G401 (cell line): ENCODE results near the gene SH2B3. TPM values are rescaled to one million over a fixed set of nuclear protein-coding genes. Genes with fewer than 3 reads are reported as not detected.

Source experiments
- DNase-seq: peaks from one replicate; pipeline ENCODE4 v3.0.0-alpha.2; 2015; ENCODE audit warnings: low spot score
- in situ Hi-C: cut with HindIII; loops from 2 replicates; pipeline ENCODE4 v1.10.0; 2016; ENCODE audit warnings: low sequenced_read_pairs, mixed read lengths
- total RNA-seq: library from RNA; depleted of rRNA; stranded (reverse); fragments of >200 nt; shearing (Covaris generic); gene quantifications from 2 replicates; pipeline ENCODE4 v1.2.3, GENCODE V29; 2014

SH2B3 gene
- total RNA-seq, 1 experiment from 2014 or later, result 9.9 TPM

DNA sequence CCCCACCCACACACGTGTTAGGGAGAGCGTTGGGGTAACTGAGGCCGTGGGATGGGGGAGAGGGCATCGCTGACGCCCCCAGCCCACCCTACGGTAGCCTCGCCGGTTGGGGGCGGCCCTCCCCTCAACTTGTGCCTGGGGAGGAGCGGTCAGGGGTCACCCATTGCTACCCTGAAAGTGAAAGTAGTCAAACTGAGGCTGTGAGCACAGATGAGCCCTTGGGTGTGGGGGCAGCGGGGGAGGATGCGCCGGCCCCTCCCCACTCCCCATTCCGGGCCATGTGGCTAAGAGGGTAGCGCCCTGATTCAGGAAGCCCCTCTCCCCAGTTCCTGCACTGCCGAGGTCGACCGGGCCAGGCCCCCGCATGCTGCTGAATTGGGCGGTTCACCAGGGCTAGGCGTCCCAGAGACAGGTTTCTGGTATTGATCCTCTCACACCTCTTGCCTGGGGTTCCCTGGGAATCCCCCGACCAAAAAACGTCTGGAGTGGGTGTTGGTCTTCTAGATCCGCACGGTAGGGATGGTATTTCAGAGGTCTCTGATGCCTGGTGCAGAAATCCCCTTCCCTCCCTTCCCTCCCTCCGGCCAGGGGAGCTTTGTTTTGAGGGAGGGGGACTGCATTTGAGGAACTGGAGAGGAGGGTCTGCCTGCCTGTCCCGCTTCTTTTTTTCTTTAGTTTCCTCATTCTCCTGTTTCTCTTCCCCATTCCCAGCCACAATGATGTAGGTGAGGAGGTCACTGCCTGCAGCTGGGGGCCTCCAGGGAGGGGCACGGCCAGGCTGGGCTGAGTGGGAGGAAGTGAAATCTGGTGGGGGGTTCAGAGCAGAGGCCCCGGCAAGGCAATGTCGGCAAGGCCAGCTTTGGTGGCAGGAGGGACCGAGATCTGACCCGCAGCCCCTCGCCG, 1.0 kb downstream of the SH2B3 start:
- no peak for DNase-seq
- in situ Hi-C loops, result no loop called here

- in situ Hi-C loops, result no loop called here
- no peak for DNase-seq
Observed at GRCh38 chr12:111407377-111408115, 1.8 kb downstream of the SH2B3 start.

- DNase-seq, result no peak
Observed at GRCh38 chr12:111408116-111408440, 2.4 kb downstream of the SH2B3 start.

DNA sequence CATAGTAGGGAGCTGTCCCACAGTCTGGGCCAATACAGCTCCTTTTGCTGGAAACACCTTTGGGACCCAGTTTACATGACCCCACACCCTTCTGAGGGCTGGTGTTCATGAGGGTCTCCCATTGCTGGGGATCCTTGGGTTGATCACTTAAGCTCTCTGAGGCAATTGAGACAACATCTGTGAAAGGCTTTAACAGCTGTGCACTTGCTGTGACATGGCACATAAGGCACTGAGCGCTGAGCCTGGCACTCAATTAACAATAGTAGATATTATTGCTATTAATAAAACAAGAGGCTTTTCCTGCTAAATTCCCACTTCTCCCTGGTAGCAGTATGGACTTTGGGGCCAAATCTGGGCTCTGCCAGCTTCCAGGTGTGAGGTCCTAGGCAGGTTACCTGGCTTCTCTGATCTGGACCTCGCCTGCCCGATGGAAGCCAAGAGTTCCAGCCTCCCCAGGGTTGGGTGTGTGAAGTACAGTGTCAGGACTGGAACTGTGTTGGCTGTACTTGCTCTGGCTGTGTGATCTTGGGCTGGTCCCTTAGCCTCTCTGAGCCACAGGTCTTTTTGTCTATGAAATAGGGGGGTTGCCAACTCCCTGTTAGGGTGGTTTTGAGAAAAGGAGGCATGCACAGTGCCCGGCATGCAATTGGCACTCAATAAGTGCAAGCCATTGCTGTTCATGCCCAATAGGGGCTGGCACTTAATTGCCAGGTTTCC, 3.1 kb downstream of the SH2B3 start:
- in situ Hi-C loops, result no loop called here

More at GRCh38 chr12:111408116-111408440, 2.4 kb downstream of the SH2B3 start:
- in situ Hi-C loops, result no loop called here

GRCh38 chr12:111409403-111409779, 3.7 kb downstream of the SH2B3 start:
- in situ Hi-C loops, result no loop called here

More for the DNA sequence above, 3.1 kb downstream of the SH2B3 start:
- DNase-seq, result no peak

GRCh38 chr12:111409780-111410430, 4.2 kb downstream of the SH2B3 start:
- DNase-seq, result no peak

More at GRCh38 chr12:111409403-111409779, 3.7 kb downstream of the SH2B3 start:
- DNase-seq, result no peak

GRCh38 chr12:111410431-111411184, 4.9 kb downstream of the SH2B3 start:
- in situ Hi-C loops, result no loop called here

More at GRCh38 chr12:111409780-111410430, 4.2 kb downstream of the SH2B3 start:
- in situ Hi-C loops, result no loop called here

GRCh38 chr12:111411185-111411764, 5.6 kb downstream of the SH2B3 start:
- no peak for DNase-seq
- in situ Hi-C loops, result no loop called here

More at GRCh38 chr12:111410431-111411184, 4.9 kb downstream of the SH2B3 start:
- DNase-seq, result no peak

DNA sequence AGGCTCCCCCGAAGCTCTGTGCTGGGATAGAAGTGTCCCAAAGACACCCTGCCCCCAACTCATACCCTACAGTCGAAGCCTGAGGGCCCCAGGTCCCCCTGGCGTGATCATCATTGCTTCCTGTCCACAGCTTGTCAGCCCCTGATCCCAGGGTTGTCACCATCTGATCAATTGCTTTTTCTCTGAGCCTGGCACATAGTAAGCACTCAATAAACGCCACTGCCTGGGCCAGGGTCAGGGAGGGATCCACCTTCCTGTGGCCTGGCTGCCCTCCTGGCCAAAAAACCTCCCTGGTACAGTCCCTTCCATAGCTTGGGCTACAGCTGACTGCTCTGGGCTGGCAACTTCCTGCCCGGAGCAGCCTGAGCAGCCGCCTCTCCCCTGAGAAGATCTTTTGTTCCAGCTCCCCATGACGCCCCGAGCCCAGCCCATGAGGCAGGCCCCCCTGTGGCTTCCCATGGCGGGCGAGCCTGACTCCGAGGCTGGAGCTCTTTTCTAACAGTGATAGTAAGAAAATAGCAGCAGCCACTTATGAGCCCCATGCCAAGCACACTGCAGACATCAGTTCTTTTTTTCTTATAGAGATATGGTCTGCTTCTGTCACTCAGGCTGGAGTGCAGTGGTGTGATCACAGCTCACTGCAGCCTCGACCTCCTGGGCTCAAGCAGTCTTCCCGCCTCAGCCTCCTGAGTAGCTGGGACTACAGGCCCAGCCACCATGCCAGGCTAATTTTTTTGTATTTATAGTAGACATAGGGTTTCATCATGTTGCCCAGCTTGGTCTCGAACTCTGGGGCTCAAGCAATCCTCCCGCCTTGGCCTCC, 6.5 kb downstream of the SH2B3 start:
- in situ Hi-C loops, result no loop called here
- no peak for DNase-seq

- in situ Hi-C loops, result no loop called here
Observed at GRCh38 chr12:111412830-111413441, 7.2 kb downstream of the SH2B3 start.

DNA sequence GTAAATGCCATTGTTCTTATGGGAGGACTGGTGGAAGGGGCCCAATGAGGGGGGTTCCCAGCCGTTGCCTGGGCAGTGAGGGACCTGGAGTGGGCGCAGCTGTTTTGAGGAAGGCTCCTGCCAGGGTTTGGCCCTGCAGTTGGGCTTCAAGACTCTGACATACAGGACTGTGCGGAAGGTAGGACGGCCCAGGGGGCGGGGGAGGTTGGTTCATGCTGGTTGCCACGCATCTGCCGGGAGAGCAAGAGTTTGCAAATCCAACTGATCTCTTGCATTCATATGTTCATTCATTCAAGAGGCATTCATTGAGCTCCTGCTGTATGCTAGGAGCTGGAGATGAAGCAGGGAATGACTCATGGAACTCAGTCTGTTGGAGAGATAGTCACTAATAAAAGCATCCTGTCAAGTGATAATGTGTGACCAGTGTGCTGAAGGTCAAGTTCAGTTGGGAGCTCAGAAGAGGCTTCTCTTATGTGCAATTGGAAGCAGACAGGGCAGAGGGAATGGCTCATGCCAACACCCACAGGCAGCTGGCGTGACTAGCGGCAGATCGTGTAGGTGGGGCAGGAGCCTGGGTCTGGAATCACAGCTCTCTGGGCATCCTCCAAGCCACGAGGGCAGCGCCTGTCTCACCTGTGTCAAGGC, 7.8 kb downstream of the SH2B3 start:
- no peak for DNase-seq
- in situ Hi-C loops, result no loop called here

More at GRCh38 chr12:111412830-111413441, 7.2 kb downstream of the SH2B3 start:
- DNase-seq, result no peak

- DNase-seq, result no peak
- in situ Hi-C loops, result no loop called here
Observed at GRCh38 chr12:111414711-111415252, 9.1 kb downstream of the SH2B3 start.

DNA sequence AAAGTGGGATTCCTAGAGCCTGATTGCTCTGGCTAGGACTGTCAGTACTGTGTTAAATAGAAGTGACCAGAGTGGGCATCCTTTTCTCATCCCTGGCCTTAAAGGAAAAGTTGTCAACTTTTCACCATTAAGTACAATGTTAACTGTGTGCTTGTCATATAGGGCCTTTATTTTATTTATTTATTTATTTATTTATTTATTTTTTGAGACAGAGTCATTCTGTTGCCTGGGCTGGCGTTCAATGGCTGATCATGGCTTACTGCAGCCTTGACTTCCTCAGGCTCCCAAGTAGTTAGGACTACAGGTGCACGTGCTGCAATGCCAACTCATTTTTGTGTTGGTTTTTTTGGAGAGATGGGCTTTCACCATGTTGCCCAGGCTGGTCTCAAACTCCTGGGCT, 11.6 kb downstream of the SH2B3 start:
- in situ Hi-C loops, result no loop called here
- DNase-seq, result no peak

GRCh38 chr12:111417784-111418593, 12.3 kb downstream of the SH2B3 start:
- no peak for DNase-seq
- in situ Hi-C loops, result no loop called here

DNA sequence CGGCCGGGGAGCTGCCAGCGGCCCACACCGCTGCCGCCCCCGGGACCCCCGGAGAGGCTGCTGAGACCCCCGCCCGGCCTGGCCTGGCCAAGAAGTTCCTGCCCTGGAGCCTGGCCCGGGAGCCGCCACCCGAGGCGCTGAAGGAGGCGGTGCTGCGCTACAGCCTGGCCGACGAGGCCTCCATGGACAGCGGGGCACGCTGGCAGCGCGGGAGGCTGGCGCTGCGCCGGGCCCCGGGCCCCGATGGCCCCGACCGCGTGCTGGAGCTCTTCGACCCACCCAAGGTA, 12.8 kb downstream of the SH2B3 start:
- no peak for DNase-seq
- in situ Hi-C loops, result no loop called here

DNA sequence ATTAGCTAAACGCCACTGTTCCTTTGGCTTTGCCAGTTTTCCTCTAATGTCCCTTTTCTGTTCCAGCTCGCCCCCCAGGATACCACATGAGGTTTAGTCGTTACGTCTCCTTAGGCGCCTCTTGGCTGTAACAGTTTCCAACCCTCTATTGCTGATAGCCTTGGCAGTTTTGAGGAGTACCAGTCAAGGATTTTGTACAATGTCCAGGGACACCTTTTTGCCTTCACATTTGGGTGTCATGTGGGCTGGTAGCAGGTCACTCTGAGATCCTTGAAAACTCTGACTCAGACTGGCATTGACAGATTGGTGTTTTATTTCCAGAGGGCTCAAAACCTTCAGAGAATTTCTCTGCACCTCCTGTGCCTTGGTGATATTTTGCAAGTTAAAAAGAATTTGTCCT, 14.1 kb downstream of the SH2B3 start:
- no peak for DNase-seq
- in situ Hi-C loops, result no loop called here
